ENCODE results near the gene NOP56. TPM values are rescaled to one million over a fixed set of nuclear protein-coding genes. Genes with fewer than 3 reads are reported as not detected.

Gene NOP56
- total RNA-seq, 1 donor from 2014 or later: 103 TPM

GRCh38 chr20:2625062-2625461, 27.4 kb upstream of the NOP56 start:
- Mint-ChIP-seq H3K27me3 (ENCODE audit: low read depth) (peaks cover 10% of the 10 kb centered on the region), H3K27ac (ENCODE audit: unreplicated experiment) (no peak overlapping the region)

GRCh38 chr20:2626853-2627541, 25.4 kb upstream of the NOP56 start:
- Mint-ChIP-seq H3K4me1 (ENCODE audit: low read depth) (no peaks in the 10 kb centered on the region), H3K27me3 (ENCODE audit: low read depth) (peaks cover 13% of the 10 kb centered on the region), H3K9me3 (ENCODE audit: low read depth) (peaks cover 34% of the 10 kb centered on the region), H3K4me3 (ENCODE audit: unreplicated experiment) (no peak overlapping the region), H3K27ac (ENCODE audit: unreplicated experiment) (peak overlapping the region; percentile 8), H3K36me3 (ENCODE audit: low read depth) (peaks cover 4% of the 10 kb centered on the region)
- no peak for DNase-seq (ENCODE audit: low spot score)
- no peak for TF ChIP-seq CTCF (IDR thresholded peaks at IDR 0.05)

More at GRCh38 chr20:2625062-2625461, 27.4 kb upstream of the NOP56 start:
- Mint-ChIP-seq H3K9me3 (ENCODE audit: low read depth) (peaks cover 21% of the 10 kb centered on the region), H3K4me1 (ENCODE audit: low read depth) (no peaks in the 10 kb centered on the region), H3K4me3 (ENCODE audit: unreplicated experiment) (no peak overlapping the region), H3K36me3 (ENCODE audit: low read depth) (peaks cover 4% of the 10 kb centered on the region)
- TF ChIP-seq CTCF (IDR thresholded peaks at IDR 0.05): no peak
- DNase-seq (ENCODE audit: low spot score): no peak

- Mint-ChIP-seq H3K9me3 (ENCODE audit: low read depth) (peaks cover 23% of the 10 kb centered on the region), H3K27me3 (ENCODE audit: low read depth) (peaks cover 21% of the 10 kb centered on the region), H3K4me1 (ENCODE audit: low read depth) (no peaks in the 10 kb centered on the region), H3K27ac (ENCODE audit: unreplicated experiment) (no peak overlapping the region), H3K36me3 (ENCODE audit: low read depth) (peaks cover 2% of the 10 kb centered on the region), H3K4me3 (ENCODE audit: unreplicated experiment) (no peak overlapping the region)
- no peak for DNase-seq (ENCODE audit: low spot score)
- TF ChIP-seq CTCF (IDR thresholded peaks at IDR 0.05): peak; percentile 38
Measured at GRCh38 chr20:2631228-2631627, 21.2 kb upstream of the NOP56 start.

- Mint-ChIP-seq H3K4me3 (ENCODE audit: unreplicated experiment) (no peak overlapping the region), H3K4me1 (ENCODE audit: low read depth) (no peaks in the 10 kb centered on the region), H3K36me3 (ENCODE audit: low read depth) (no peaks in the 10 kb centered on the region), H3K27me3 (ENCODE audit: low read depth) (peaks cover 26% of the 10 kb centered on the region), H3K27ac (ENCODE audit: unreplicated experiment) (no peak overlapping the region), H3K9me3 (ENCODE audit: low read depth) (peaks cover 12% of the 10 kb centered on the region)
- TF ChIP-seq CTCF (IDR thresholded peaks at IDR 0.05): no peak
- DNase-seq (ENCODE audit: low spot score): no peak
Measured at GRCh38 chr20:2633381-2633780, 19.1 kb upstream of the NOP56 start.

- H3K36me3 Mint-ChIP-seq (ENCODE audit: low read depth): no peaks in the 10 kb centered on the region
- no peak overlapping the region for H3K27ac Mint-ChIP-seq (ENCODE audit: unreplicated experiment)
- no peaks in the 10 kb centered on the region for H3K4me1 Mint-ChIP-seq (ENCODE audit: low read depth)
- H3K4me3 Mint-ChIP-seq (ENCODE audit: unreplicated experiment): no peak overlapping the region
- DNase-seq (ENCODE audit: low spot score): no peak
- H3K9me3 Mint-ChIP-seq (ENCODE audit: low read depth): no peaks in the 10 kb centered on the region
- TF ChIP-seq CTCF (IDR thresholded peaks at IDR 0.05): no peak
- peaks cover 20% of the 10 kb centered on the region for H3K27me3 Mint-ChIP-seq (ENCODE audit: low read depth)
Measured at GRCh38 chr20:2637246-2637645, 15.2 kb upstream of the NOP56 start.
